OCI-LY1 (cell line): ENCODE measurements around the gene ABCB8.

Experiments used
- EZH2 ChIP-seq: fragments of 200-600 bp; sonication (generic), shearing (Covaris generic); IDR thresholded peaks from 2 replicates; pipeline ENCODE4 v1.8.0; 2017; ENCODE audit warnings: borderline replicate concordance, mixed run types, mild to moderate bottlenecking, antibody characterized with exemption, low read length, moderate library complexity, mixed read lengths
- TF ChIP-seq, protein P1 (sequence below): fragments of 200-600 bp; sonication (generic), shearing (Covaris generic); IDR thresholded peaks from 2 replicates; pipeline ENCODE4 v1.5.1; 2017; ENCODE audit warnings: mild to moderate bottlenecking, antibody characterized with exemption, low read length, moderate library complexity, mixed read lengths

DNA sequence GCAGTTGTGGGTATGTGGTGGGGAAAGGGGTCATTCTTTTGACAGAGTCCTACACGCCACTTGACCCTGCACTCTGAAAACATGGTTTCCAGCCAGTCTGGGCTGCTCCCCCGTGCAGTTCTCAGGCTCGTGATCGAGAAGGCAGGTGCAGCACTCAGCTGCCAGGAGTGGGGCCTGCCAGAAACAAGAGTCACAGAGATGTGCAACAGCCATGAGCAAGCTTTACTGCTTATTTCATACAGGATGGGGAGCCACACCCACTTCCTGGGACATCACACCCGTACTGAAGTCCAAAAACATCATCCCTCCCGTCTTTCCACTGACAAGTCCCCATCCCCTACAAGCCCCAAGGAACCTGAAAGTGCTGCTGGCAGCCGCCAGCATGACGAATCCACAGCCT is 13.3 kb upstream of the ABCB8 start:
- TF ChIP-seq, protein P1, sequence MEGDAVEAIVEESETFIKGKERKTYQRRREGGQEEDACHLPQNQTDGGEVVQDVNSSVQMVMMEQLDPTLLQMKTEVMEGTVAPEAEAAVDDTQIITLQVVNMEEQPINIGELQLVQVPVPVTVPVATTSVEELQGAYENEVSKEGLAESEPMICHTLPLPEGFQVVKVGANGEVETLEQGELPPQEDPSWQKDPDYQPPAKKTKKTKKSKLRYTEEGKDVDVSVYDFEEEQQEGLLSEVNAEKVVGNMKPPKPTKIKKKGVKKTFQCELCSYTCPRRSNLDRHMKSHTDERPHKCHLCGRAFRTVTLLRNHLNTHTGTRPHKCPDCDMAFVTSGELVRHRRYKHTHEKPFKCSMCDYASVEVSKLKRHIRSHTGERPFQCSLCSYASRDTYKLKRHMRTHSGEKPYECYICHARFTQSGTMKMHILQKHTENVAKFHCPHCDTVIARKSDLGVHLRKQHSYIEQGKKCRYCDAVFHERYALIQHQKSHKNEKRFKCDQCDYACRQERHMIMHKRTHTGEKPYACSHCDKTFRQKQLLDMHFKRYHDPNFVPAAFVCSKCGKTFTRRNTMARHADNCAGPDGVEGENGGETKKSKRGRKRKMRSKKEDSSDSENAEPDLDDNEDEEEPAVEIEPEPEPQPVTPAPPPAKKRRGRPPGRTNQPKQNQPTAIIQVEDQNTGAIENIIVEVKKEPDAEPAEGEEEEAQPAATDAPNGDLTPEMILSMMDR: no peak
- TF ChIP-seq EZH2: no peak
